ENCODE measurements around the gene AVPR2.

The AVPR2 gene

GRCh38 chrX:153953892-153954557, 49.6 kb downstream of the AVPR2 start:
- DNase-seq: no peak

- no peak for DNase-seq
Observed at GRCh38 chrX:153954558-153955227, 50.2 kb downstream of the AVPR2 start.

DNA sequence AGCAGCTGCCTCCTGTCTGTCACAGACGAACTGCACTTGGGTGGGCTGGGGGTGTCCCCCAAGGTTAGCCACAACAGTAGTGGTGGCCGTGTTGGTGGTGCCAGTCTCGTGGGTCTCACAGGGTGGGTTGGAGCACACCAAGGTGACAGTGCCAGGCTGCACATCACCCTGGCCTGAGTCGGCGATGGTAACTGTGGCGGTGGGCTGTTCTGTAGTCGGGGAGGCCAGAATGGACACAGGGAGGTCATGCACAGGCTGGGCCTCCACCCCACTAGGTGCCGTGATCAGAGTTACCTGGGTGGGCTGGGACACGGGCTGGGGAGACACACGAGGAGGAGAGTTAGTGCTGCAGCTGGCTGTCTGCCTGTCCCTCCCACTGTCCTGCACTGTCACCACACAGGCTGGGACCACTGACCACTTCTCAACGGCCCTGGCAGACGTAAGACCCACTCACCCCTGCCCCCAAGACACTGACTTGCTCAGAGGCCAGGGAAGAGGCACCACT, 50.8 kb downstream of the AVPR2 start:
- no peak for DNase-seq

GRCh38 chrX:153956044-153956907, 51.8 kb downstream of the AVPR2 start:
- no peak for DNase-seq
